IPS-18c (cell line): ENCODE measurements around the gene NR1H4.
"Not testable (repeated sequence)": the region's sequence is repeated elsewhere in the genome, so short reads cannot be mapped to it uniquely, and the experiment has no call there.

ENCODE experiments used
- H3K4me3 ChIP-seq: 2 replicates; pipeline ENCODE4 v1.7.0; 2013; ENCODE audit warnings: low read depth, mild to moderate bottlenecking, low read length, moderate library complexity; ENCODE audit not compliant: insufficient read depth
- H3K9me3 ChIP-seq: one replicate; pipeline ENCODE4 v1.6.1; 2013; ENCODE audit warnings: mild to moderate bottlenecking, low read length, moderate library complexity; ENCODE audit not compliant: control insufficient read depth, insufficient read depth

The NR1H4 gene

GRCh38 chr12:100534625-100535227 is 61.1 kb downstream of the NR1H4 start:
- Histone ChIP-seq H3K9me3 (no peaks in the 10 kb centered on the region), H3K4me3 (no peak overlapping the region)

GRCh38 chr12:100539202-100539601 is 65.5 kb downstream of the NR1H4 start:
- Histone ChIP-seq H3K9me3 (no peaks in the 10 kb centered on the region), H3K4me3 (no peak overlapping the region)

- no peaks in the 10 kb centered on the region for H3K9me3 ChIP-seq
Measured at GRCh38 chr12:100544165-100544564, 70.5 kb downstream of the NR1H4 start.

GRCh38 chr12:100545092-100545491 is 71.4 kb downstream of the NR1H4 start:
- Histone ChIP-seq H3K4me3 (no peak overlapping the region), H3K9me3 (no peaks in the 10 kb centered on the region)

More at GRCh38 chr12:100544165-100544564, 70.5 kb downstream of the NR1H4 start:
- H3K4me3 ChIP-seq, result no peak overlapping the region

- Histone ChIP-seq H3K4me3 (no peak overlapping the region), H3K9me3 (no peaks in the 10 kb centered on the region)
Measured at GRCh38 chr12:100553936-100554335, 80.3 kb downstream of the NR1H4 start.

- H3K4me3 ChIP-seq, result no peak overlapping the region
- no peaks in the 10 kb centered on the region for H3K9me3 ChIP-seq
Measured at GRCh38 chr12:100554608-100555077, 81.0 kb downstream of the NR1H4 start.

- Histone ChIP-seq H3K4me3 (no peak overlapping the region), H3K9me3 (no peaks in the 10 kb centered on the region)
Measured at GRCh38 chr12:100555722-100556121, 82.1 kb downstream of the NR1H4 start.

- no peaks in the 10 kb centered on the region for H3K9me3 ChIP-seq
- no peak overlapping the region for H3K4me3 ChIP-seq
Measured at GRCh38 chr12:100557357-100557756, 83.7 kb downstream of the NR1H4 start.

- not testable (repeated sequence) for H3K4me3 ChIP-seq, H3K9me3 ChIP-seq
Measured at GRCh38 chr12:100559261-100559660, 85.6 kb downstream of the NR1H4 start.

- H3K4me3 ChIP-seq, result no peak overlapping the region
- no peaks in the 10 kb centered on the region for H3K9me3 ChIP-seq
Measured at GRCh38 chr12:100564090-100564489, 90.4 kb downstream of the NR1H4 start.

GRCh38 chr12:100564905-100565467 is 91.3 kb downstream of the NR1H4 start:
- Histone ChIP-seq H3K9me3 (no peaks in the 10 kb centered on the region), H3K4me3 (no peak overlapping the region)

GRCh38 chr12:100565987-100566545 is 92.4 kb downstream of the NR1H4 start:
- Histone ChIP-seq H3K9me3 (no peaks in the 10 kb centered on the region), H3K4me3 (no peak overlapping the region)

GRCh38 chr12:100566887-100567637 is 93.4 kb downstream of the NR1H4 start:
- Histone ChIP-seq H3K9me3 (no peaks in the 10 kb centered on the region), H3K4me3 (no peak overlapping the region)

- no peaks in the 10 kb centered on the region for H3K9me3 ChIP-seq
Measured at GRCh38 chr12:100567945-100568344, 94.3 kb downstream of the NR1H4 start.

GRCh38 chr12:100572184-100572583 is 98.5 kb downstream of the NR1H4 start:
- Histone ChIP-seq H3K4me3 (no peak overlapping the region), H3K9me3 (no peaks in the 10 kb centered on the region)

More at GRCh38 chr12:100567945-100568344, 94.3 kb downstream of the NR1H4 start:
- H3K4me3 ChIP-seq, result no peak overlapping the region

GRCh38 chr12:100573292-100574186 is 99.9 kb downstream of the NR1H4 start, which contains the start of gene GAS2L3:
TSS of gene GAS2L3 (plus strand) at chr12:100573684. CDS start at chr12:100594905, 21,221 bp downstream.
- H3K4me3 ChIP-seq, result peak within 1 kb of the TSS; percentile 79
- H3K9me3 ChIP-seq, result no peaks in the 10 kb centered on the region
